Measurements from ENCODE around the gene ZNF133.

The ZNF133 gene

GRCh38 chr20:18361678-18362077 lies 73.4 kb downstream of the ZNF133 start:
- no peak for DNase-seq (ENCODE audit: low read depth, low spot score)

- no peak for DNase-seq (ENCODE audit: low read depth, low spot score)
These were observed 74.6 kb downstream of the ZNF133 start for GRCh38 chr20:18362916-18363315.

- no peak for DNase-seq (ENCODE audit: low read depth, low spot score)
These were observed 75.4 kb downstream of the ZNF133 start for GRCh38 chr20:18363708-18364107.

GRCh38 chr20:18364768-18365167 lies 76.4 kb downstream of the ZNF133 start:
- DNase-seq (ENCODE audit: low read depth, low spot score) = no peak

All from ELF-1 (cell line).